ENCODE data around the gene DHRSX. TPM values are rescaled to one million over a fixed set of nuclear protein-coding genes. Genes with fewer than 3 reads are reported as not detected.

The DHRSX gene
- total and polyA plus RNA-seq, 2 of the 8 experiments (the other 6 are each of a cell fraction or from before 2014, with no cell fraction given): 35.1 to 43.4 TPM

GRCh38 chrX:2474963-2475726 lies 25.6 kb downstream of the DHRSX start (continued):
- no peak for TF ChIP-seq EGR1 (IDR thresholded peaks at IDR 0.05; ENCODE audit: borderline replicate concordance, low read depth, low read length)
